GM19099 (cell line): Measurements from ENCODE around the gene OR8D2.

Source experiments
- POLR2A ChIP-seq: IDR thresholded peaks from 3 replicates; pipeline ENCODE4 v1.6.1; 2011; ENCODE audit warnings: low read depth; ENCODE audit not compliant: insufficient read length; ENCODE audit errors: extremely low read depth

OR8D2 gene

GRCh38 chr11:124310721-124311120 lies 9.3 kb downstream of the OR8D2 start:
- TF ChIP-seq POLR2A = no peak

GRCh38 chr11:124307093-124307492 lies 12.9 kb downstream of the OR8D2 start:
- TF ChIP-seq POLR2A = no peak

- TF ChIP-seq POLR2A = no peak
Observed at GRCh38 chr11:124302347-124303125, 17.5 kb downstream of the OR8D2 start.

GRCh38 chr11:124301548-124301947 lies 18.4 kb downstream of the OR8D2 start:
- no peak for TF ChIP-seq POLR2A

- no peak for TF ChIP-seq POLR2A
Observed at GRCh38 chr11:124297921-124298320, 22.1 kb downstream of the OR8D2 start.

GRCh38 chr11:124296016-124296415 lies 24.0 kb downstream of the OR8D2 start:
- no peak for TF ChIP-seq POLR2A

GRCh38 chr11:124294687-124295086 lies 25.3 kb downstream of the OR8D2 start:
- TF ChIP-seq POLR2A = no peak

GRCh38 chr11:124285610-124286344 lies 34.2 kb downstream of the OR8D2 start:
- TF ChIP-seq POLR2A = no peak

- no peak for TF ChIP-seq POLR2A
Observed at GRCh38 chr11:124278261-124278660, 41.7 kb downstream of the OR8D2 start.

GRCh38 chr11:124277804-124278203 lies 42.2 kb downstream of the OR8D2 start:
- no peak for TF ChIP-seq POLR2A

- no peak for TF ChIP-seq POLR2A
Observed at GRCh38 chr11:124277207-124277606, 42.8 kb downstream of the OR8D2 start.

- no peak for TF ChIP-seq POLR2A
Observed at GRCh38 chr11:124276081-124276480, 43.9 kb downstream of the OR8D2 start.

GRCh38 chr11:124274000-124274399 lies 46.0 kb downstream of the OR8D2 start:
- no peak for TF ChIP-seq POLR2A
